HG03064 (cell line): Measurements from ENCODE around the gene TBXAS1.

ENCODE experiments used
- ATAC-seq: cut with Tn5 transposase; IDR thresholded peaks from one replicate; pipeline ENCODE4 v1.9.1; 2021; ENCODE audit warnings: low read depth; ENCODE audit not compliant: unreplicated experiment

Gene TBXAS1

DNA sequence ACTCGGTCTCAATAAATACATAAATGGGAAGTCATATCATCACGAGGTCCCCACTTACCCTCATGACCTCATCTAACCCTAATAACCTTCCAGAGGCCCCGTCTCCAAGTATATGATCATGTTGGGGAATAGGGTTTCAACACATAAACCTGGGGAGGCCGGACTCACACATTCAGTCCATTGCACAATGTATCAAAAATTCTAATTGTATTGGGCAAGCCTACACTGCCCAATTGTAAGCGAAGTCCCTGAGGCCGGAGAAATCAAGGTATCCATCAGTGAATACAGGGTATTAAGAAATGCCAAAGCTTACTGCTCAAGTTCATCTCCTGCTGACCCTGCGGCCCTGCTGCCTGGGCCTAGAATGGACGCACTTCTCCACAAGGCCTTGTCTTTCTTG, 164.1 kb downstream of the TBXAS1 start:
- ATAC-seq, result no peak

GRCh38 chr7:139993592-139993991, 164.5 kb downstream of the TBXAS1 start:
- no peak for ATAC-seq

DNA sequence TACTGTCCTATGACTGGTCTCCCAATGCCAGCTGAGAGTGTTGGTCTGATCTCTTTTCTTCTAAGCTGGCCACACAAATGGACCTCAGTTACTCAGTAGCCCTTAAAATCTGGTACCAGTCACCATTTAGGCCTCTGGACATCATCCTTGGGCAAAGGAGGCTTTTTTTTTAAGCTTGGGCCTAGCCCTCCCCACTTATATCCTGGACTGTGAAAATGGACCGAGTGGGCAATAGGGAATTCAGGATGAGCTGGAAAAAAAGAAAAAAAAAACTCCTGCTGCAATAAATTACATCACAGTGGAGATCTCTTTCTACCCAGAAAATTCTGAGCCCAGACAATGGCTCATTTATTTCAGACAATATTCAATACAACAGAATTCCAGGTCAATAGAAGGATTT, 165.3 kb downstream of the TBXAS1 start:
- ATAC-seq, result no peak

DNA sequence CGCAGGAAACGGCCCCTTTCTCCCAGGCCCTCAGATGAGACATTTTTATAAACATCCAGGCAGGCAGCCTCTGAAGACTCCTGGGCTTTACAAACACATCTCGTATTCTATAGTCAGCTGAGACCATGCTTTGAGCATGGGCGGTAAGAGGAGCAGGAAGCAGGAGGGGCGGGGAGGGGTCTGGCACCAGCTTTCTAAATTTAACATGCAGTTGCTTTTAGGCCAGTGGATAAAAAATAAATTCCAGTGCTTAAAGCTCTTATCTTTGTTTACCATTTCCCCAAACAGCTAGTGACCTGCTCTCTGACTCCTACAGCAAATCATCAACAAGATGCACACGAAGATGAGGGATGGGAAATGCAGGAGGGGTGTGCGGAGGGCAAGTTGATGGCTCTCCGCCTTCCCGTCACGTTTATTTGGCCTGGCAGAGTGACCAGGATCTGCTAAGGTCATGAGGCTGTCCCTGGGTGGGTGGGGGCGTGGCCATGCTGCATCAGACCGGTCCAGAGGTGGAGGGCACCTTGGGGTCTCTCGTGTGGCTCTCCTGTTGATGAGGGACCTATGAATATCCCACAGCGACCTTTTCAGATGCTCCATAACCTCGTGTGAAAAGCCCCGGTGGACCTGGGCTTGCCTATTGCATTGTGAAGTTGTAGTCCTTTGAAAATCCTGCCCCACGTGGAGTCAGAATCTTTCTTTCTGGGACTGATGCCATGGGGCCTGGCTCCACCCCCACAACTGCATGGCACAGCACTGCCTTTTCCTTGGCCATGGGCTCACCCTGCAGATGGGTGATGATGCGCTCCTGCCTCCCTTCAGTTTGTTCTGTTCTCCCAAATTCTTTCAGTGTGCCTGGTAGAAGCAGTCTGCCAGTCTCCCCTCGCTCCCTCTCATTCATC, 166.2 kb downstream of the TBXAS1 start:
- no peak for ATAC-seq

DNA sequence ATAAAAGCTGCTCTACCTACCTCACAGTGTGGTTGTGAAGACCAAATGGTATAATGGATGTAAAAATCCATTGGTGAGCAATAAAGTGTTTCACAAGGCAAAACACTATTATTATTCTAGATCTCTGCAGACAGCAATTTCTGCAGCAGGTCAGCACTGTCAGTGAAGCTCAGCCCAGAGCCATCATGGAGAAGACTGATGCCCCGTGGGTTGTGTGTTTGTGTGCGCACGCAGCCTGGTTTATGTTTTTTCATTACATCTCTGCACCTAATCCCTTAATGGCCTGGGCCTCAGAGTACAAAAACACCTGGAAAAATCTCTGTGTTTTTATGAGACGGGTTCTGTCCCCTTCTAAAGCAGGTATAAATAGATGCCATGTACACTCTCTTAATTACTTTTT, 169.5 kb downstream of the TBXAS1 start:
- ATAC-seq, result no peak

- ATAC-seq, result no peak
Observed at GRCh38 chr7:139999516-139999915, 170.5 kb downstream of the TBXAS1 start.

DNA sequence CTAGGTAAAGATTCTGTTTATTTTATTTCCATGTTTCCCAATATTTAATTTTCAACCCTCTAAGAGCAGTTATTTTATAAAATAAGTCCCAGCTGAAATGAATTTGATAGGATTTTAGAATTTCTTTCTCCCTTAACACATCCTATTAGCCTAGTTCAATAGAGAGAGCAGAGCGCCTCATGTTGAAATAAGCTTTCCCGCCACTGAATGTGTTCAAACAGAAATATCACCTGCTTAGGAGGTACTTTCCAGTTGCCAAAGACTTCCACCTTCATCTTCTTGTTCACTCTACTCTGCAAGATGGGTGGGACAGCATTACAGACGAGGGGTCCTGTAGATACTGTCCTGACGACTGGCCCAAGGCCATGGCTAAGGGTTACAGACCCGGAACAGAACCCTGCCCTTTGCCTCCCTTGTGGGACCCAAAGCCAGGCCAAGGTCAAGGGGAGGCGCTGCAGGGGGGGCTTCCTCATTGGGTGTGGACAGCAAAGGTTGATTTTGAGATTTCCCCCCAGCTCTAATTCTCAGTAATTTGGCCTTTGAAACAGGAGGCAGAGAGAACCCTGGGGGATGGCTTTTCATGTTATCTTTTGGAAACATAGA, 171.7 kb downstream of the TBXAS1 start:
- ATAC-seq, result no peak

GRCh38 chr7:140003913-140004382, 174.9 kb downstream of the TBXAS1 start:
- ATAC-seq, result no peak

GRCh38 chr7:140004672-140005071, 175.6 kb downstream of the TBXAS1 start:
- no peak for ATAC-seq

- ATAC-seq, result no peak
Observed at GRCh38 chr7:140005341-140005740, 176.3 kb downstream of the TBXAS1 start.

DNA sequence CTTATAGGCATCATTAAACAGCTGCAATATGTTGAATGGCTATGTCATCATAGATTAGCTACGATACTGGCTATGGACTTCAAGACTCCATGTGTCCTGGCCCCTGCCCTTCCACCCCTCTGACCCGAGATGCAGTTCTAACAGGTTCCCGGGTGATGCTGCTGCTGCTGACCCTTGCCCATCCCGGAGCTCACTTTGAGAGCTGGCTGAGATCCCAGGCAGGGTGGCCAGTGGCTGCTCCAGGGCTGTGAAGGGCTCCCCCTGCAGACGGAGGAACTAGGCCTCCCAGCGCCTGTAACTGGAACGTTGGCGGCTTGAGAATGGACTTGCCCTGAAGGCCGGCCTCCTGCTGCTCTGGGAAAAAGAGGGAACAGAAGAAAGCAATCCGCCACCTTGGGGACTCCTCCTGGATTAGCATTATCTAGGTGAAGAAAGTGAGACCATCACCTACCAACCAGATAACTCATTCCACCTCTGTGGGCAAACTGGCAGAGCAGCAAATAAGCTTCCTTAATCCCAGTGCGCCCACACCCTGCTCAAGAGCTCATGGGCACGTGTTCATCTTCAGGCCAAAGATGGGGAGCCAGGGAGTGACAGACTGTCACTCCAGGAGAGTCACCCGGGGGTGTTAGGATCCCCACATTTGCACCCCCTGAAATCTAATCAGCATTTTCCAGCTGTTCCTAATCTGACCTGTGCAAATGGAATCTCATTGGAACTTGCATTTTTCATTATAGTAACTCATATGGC, 176.9 kb downstream of the TBXAS1 start:
- no peak for ATAC-seq

- no peak for ATAC-seq
Observed at GRCh38 chr7:140006600-140006999, 177.5 kb downstream of the TBXAS1 start.

DNA sequence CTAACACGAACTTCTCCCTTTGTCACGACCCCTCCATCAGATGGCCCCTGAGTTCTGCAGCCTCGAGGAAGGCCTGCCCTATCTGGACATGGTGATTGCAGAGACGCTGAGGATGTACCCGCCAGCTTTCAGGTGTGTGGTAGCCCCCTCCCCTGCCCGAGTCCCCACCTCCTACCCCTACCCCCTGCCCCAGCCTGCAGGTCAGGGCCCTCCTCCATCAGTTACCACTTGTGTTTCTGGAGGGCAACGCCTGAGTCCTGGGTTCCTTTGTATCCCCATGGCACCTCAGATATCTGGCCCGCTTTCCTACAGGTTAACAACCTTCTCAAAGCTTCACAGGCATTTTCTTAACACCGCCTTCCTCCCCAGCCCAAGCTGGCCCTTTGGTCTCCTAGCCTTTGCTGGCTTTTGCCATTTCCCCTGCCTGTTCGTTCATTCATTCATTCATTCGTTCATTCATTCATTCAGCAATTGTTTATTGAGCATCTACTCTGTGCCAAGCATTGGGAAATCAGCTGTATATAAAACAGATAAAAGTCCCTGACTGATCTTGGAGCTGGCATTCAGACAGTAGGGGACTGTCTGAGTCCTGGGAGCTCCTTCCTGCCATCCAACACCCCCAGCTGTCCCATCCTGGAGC, 178.1 kb downstream of the TBXAS1 start:
- no peak for ATAC-seq

GRCh38 chr7:140008755-140009610, 179.9 kb downstream of the TBXAS1 start:
- no peak for ATAC-seq

GRCh38 chr7:140009735-140010134, 180.7 kb downstream of the TBXAS1 start:
- ATAC-seq, result no peak

- ATAC-seq, result no peak
Observed at GRCh38 chr7:140010194-140010895, 181.3 kb downstream of the TBXAS1 start.

GRCh38 chr7:140013676-140014075, 184.6 kb downstream of the TBXAS1 start:
- no peak for ATAC-seq

DNA sequence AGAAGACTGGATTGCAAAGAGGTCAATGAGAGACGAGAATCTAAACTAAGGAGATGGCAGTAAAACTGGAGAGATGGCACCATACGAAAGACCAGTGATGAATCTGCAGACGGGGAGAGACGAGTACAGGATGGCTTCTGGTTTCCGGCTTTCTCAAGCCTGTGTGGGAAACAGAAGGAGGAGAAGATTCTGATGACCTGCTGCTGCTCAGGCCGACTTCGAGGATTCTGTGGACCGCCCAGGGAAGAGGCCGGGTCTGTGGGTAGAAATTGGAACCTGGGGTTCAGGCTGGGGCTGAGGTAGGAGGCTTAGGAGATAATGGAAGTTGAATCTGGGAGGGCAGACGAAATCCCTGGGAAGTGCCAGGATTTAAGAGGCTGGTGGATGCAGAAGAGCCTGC, 185.1 kb downstream of the TBXAS1 start:
- no peak for ATAC-seq

GRCh38 chr7:140015471-140015970, 186.5 kb downstream of the TBXAS1 start:
- ATAC-seq, result no peak
